Choroid plexus epithelial cell (primary cell): ENCODE results near the gene PRRX2.
A peak's percentile ranks its signal among the peaks of the same experiment; 100 is the strongest.

Experiments used
- DNase-seq: peaks from one replicate; pipeline ENCODE4 v3.0.0-alpha.2; 2010; ENCODE audit warnings: low read depth
- H3K4me3 ChIP-seq: 2 replicates; pipeline ENCODE4 v1.5.1; 2011; ENCODE audit warnings: low read depth, mild to moderate bottlenecking, control low read depth, low read length, moderate library complexity
- TF ChIP-seq, protein P1 (sequence below): conservative IDR thresholded peaks from 2 replicates; pipeline ENCODE4 v1.5.1; 2011; ENCODE audit warnings: low read depth, mild to moderate bottlenecking, control low read depth, inconsistent platforms, low read length, moderate library complexity

PRRX2 gene

DNA sequence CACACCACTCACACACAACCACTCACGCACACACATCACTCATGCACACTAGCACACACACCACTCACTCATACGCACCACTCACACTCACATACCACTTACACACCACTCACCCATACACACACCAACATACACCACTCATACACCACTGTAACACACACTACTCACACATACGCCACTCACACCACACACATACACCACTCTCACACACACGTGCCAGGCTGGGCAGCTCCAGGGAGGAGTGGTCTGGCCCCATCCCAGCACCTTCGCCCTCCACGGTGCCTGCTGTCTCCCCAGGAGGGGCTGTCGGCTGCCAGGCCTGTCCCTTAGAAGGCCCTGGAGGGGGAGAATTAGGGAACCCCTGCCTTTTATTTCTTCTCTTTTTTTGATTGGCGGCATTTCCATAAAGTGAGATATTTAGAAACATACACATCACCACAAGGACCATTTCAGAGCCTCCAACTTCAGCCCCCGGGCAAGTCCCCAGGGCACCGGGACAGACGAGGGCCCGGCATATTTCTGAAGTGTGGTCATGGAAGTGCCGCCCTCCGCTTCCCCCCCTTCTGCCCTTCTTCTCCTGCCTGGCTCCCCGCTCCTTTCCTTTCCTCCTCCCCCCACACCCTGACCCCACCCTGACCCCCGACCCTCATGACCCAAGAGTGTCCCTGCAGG, 17.2 kb upstream of the PRRX2 start:
- H3K4me3 ChIP-seq: no peak overlapping the region
- no peak for DNase-seq
- TF ChIP-seq, protein P1, sequence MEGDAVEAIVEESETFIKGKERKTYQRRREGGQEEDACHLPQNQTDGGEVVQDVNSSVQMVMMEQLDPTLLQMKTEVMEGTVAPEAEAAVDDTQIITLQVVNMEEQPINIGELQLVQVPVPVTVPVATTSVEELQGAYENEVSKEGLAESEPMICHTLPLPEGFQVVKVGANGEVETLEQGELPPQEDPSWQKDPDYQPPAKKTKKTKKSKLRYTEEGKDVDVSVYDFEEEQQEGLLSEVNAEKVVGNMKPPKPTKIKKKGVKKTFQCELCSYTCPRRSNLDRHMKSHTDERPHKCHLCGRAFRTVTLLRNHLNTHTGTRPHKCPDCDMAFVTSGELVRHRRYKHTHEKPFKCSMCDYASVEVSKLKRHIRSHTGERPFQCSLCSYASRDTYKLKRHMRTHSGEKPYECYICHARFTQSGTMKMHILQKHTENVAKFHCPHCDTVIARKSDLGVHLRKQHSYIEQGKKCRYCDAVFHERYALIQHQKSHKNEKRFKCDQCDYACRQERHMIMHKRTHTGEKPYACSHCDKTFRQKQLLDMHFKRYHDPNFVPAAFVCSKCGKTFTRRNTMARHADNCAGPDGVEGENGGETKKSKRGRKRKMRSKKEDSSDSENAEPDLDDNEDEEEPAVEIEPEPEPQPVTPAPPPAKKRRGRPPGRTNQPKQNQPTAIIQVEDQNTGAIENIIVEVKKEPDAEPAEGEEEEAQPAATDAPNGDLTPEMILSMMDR: no peak

DNA sequence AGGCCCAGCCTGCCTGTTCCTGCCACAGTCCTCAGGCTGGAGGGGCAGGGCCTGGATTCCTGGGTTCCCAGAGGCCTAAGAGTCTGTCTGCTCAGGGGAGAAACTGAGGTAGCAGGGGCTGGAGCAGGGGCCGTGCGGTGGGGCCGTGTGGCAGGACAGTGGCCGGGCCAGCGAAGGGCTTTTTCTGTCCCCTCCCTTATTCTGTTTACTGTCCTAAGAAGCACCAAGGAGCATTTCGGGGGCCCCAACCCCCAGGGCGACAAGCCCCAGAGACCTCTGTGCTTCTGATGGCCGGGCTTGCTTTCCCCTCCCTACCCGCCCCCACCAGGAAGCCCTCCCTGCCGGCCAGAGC, 16.7 kb upstream of the PRRX2 start:
- TF ChIP-seq, protein P1: no peak
- no peak overlapping the region for H3K4me3 ChIP-seq
- DNase-seq: no peak

DNA sequence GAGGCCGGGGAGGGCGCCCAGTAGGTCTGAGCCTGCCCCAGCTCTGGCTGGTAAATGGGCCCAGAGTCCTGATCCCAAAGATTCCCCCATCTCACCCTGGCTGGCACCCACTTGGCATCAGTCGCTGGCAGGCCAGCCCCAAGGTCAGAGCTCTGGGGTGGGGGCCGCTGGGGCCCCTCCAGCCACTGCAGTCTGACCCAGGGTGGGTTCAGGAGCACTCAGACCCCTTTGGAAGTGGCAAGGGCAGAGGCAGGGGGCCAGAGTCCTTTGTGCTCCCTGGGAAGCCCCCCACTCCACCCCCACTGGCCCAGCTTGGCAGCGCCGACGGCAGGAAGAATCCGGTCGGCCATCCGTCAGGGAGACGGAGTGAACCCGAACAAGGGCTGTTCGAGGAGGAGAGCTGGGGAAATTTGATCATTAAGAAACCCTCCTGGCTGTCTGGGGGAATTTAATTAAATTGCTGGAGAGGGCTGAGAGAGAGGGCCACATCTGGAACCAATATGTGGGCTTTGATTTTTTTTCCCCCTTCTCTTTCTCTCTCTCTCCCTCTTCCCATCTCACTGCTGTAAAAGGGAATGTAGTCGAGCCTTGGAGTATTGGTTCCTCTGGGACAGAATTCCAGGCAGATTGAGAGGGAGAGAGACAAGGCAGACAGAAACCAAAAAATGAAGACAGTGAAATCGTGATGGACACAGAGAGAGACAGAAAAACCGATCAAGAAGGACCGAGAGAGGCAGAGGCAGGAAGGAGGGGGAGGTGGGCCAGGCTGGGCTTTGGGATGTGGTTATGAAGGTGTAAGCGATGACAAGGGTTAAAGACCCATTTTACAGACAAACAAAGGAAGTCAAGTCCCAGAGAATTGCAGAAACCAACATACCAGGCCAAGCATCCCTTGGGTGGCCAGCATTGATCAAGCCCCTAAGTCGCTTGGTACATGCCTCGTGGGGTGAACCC, 15.4 kb upstream of the PRRX2 start:
- no peak overlapping the region for H3K4me3 ChIP-seq
- TF ChIP-seq, protein P1: no peak
- no peak for DNase-seq

DNA sequence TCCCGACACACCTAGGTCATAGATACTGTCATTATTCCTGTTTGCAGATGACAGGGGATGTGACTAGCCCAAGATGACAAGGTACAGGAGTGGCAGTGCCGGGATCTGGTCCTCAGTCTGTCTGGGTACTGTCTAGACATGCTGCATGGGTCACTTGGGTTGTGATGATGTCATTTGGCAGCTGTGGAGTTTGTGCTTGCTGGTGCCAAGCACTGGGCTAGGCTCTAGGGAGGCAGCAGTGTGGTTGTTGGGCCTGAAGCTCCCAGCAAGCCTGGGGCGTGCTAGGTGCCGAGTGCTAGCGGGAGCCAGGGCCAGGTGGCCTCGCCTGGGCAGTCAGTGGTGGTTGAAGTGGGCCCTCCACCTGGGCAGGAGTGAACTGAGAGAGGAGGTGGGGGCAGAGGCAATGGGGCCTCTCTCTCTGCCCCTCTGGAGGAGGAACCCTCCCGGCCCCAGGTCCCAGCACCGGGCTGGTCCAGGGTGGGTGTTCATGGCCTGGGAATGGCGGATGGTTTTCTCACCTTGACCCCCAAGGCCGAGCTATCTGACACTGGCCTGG, 14.7 kb upstream of the PRRX2 start:
- peak; percentile 36 for DNase-seq
- no peak overlapping the region for H3K4me3 ChIP-seq
- TF ChIP-seq, protein P1: no peak

DNA sequence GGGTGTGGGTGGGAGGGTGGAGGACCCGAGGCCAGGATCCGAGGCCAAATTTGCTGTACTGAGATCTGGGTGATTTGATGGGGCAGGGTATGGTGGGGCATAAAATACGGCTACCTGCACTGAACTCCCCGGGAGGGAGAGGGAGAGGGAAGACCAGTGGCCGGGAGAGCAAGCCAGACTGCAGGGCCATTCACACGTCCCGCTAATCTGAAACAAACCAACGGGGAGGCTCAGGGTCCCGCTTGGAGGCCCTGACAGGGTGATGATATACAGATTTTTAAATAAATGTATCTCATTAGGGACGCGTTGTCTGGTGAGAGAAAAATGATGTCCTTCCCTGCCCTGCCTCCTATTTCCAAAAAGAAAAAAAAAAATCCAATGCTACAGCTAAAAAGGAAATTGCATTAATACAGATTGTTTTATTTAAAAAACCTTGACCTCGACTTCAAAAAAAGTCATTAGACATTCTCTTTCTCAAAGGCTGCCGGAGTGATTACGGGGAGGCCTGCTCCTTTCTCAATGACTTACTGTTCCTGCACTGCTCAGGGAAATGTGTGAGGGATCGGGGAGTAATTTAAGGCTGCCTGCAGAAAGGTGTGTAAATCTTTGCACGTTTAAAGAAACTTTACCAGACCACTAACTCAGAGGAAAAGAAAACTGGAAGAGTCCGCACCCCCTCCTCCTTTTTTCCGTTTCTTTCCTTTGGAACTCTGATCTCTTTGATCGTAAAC, 11.5 kb upstream of the PRRX2 start:
- TF ChIP-seq, protein P1: no peak
- H3K4me3 ChIP-seq: no peak overlapping the region
- no peak for DNase-seq

DNA sequence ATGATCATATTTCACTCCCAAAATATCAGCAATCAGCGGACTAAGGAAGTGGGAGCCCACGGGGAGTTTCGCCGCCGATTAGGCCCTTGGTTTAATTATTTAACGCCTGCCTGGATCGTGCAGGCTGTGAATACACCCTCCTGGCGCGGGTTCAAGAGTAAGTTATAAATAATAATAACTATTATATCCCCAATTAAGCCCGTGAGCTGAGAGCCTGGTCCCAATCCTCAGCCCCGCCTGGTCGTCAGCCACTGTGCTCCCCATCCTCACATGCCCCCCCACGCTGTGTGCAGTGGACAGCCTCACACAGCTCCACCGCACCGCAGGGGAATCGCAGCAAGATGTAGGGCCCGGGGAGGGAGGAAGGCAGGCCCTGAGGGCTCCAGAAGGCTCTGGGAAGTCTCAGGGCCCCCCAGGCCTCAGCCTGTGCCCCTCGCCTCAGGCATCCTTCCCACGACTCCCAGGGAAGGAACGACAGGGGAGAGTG, 10.8 kb upstream of the PRRX2 start:
- TF ChIP-seq, protein P1: no peak

More for the DNA sequence above, 10.8 kb upstream of the PRRX2 start:
- no peak overlapping the region for H3K4me3 ChIP-seq
- no peak for DNase-seq
